ENCODE measurements around the gene HNRNPF. TPM values are rescaled to one million over a fixed set of nuclear protein-coding genes. Genes with fewer than 3 reads are reported as not detected.

HNRNPF gene
- polyA plus RNA-seq, 1 experiment = 172 TPM

- no peak for DNase-seq (ENCODE audit: low read depth)
- Histone ChIP-seq H3K4me3 (ENCODE audit: low read depth, low read length) (peak overlapping the region; percentile 44), H3K27me3 (ENCODE audit: control insufficient read depth, insufficient read depth, low read length) (no peaks in the 10 kb centered on the region), H3K36me3 (ENCODE audit: control insufficient read depth, insufficient read depth, low read length) (peaks cover 11% of the 10 kb centered on the region)
- TF ChIP-seq CTCF (IDR thresholded peaks at IDR 0.05; ENCODE audit: insufficient read depth, low read depth, low read length) = no peak
- POLR2A ChIA-PET = no interaction called here
- CTCF ChIA-PET = interaction anchor here (0.8 to 1.3 kb wide), 3 partner anchors 8 to 61 kb away, joined by 3 to 4 read pairs (median 3); no protein-coding TSS in a partner anchor
Observed at GRCh38 chr10:43396928-43397624, 11.9 kb downstream of the HNRNPF start.

- Histone ChIP-seq H3K27me3 (ENCODE audit: control insufficient read depth, insufficient read depth, low read length) (no peaks in the 10 kb centered on the region), H3K36me3 (ENCODE audit: control insufficient read depth, insufficient read depth, low read length) (peaks cover 14% of the 10 kb centered on the region), H3K4me3 (ENCODE audit: low read depth, low read length) (peak overlapping the region; percentile 44)
- CTCF ChIA-PET = interaction anchor here (0.5 to 1.3 kb wide), 4 partner anchors 9 to 245 kb away, joined by 3 to 4 read pairs (median 3); no protein-coding TSS in a partner anchor
- TF ChIP-seq CTCF (IDR thresholded peaks at IDR 0.05; ENCODE audit: insufficient read depth, low read depth, low read length) = no peak
- POLR2A ChIA-PET = no interaction called here
- DNase-seq (ENCODE audit: low read depth) = no peak
Observed at GRCh38 chr10:43396061-43396927, 12.7 kb downstream of the HNRNPF start.

DNA sequence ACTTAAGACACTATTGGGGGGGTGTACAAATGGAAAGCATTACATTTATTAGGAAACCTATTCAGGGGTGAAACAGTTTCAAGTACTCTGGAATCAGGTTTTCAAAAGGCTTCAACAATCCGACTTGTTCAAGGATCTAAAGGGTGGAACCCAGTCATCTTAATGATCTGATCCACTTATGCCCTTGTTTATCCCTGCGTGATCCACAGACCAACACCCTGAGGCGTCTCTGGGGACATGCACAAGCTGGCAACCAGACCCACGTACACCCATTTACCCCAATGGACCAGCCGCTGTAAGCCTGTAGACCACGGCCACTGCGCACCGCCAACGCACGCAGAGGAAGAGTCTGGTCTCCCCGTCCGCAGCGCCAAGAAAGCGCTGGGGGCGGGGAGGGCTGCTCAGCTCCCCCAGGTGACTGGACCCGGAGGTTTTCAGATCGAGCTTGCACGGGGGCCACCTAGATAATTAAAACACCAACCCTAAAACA is 13.4 kb downstream of the HNRNPF start:
- DNase-seq (ENCODE audit: low read depth) = no peak
- no peak for TF ChIP-seq CTCF (IDR thresholded peaks at IDR 0.05; ENCODE audit: insufficient read depth, low read depth, low read length)
- Histone ChIP-seq H3K27me3 (ENCODE audit: control insufficient read depth, insufficient read depth, low read length) (no peaks in the 10 kb centered on the region), H3K4me3 (ENCODE audit: low read depth, low read length) (peak overlapping the region; percentile 44), H3K36me3 (ENCODE audit: control insufficient read depth, insufficient read depth, low read length) (peaks cover 14% of the 10 kb centered on the region)
- CTCF ChIA-PET = interaction anchor here (0.5 to 1.3 kb wide), 4 partner anchors 10 to 244 kb away, joined by 3 to 4 read pairs (median 3); no protein-coding TSS in a partner anchor
- POLR2A ChIA-PET = no interaction called here

DNA sequence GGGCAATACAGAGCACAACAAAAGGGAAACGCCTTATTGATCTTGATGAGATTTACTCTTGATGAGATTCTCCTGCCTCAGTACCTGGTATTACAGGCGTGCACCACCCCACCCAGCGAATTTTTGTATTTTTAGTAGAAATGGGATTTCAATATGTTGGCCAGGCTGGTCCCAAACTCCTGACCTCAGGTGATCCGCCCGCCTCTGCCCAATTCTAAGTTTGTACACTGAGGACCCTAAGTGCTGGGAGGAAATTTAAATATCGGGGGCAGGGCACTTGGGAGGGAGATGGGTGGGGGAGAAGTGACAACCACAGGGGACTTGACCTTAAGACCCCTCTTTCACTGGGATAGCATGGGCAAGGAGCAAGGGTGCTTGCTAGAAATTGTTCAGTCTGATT is 14.1 kb downstream of the HNRNPF start:
- DNase-seq (ENCODE audit: low read depth) = no peak
- H3K36me3 ChIP-seq (ENCODE audit: control insufficient read depth, insufficient read depth, low read length) = peaks cover 18% of the 10 kb centered on the region
- no peak overlapping the region for H3K4me3 ChIP-seq (ENCODE audit: low read depth, low read length)
- no peaks in the 10 kb centered on the region for H3K27me3 ChIP-seq (ENCODE audit: control insufficient read depth, insufficient read depth, low read length)
- CTCF ChIA-PET = interaction anchor here (0.6 to 0.7 kb wide), 2 partner anchors 40 to 59 kb away, joined by 3 read pairs; no protein-coding TSS in a partner anchor
- POLR2A ChIA-PET = no interaction called here
- TF ChIP-seq CTCF (IDR thresholded peaks at IDR 0.05; ENCODE audit: insufficient read depth, low read depth, low read length) = no peak
